Left kidney (tissue), 8 donors: ENCODE results near the gene SOX21. TPM values are rescaled to one million over a fixed set of nuclear protein-coding genes. Genes with fewer than 3 reads are reported as not detected.
"Not testable (repeated sequence)": the region's sequence is repeated elsewhere in the genome, so short reads cannot be mapped to it uniquely, and the experiment has no call there.

Source experiments
- DNase-seq: peaks from one replicate; pipeline ENCODE4 v3.0.0-alpha.2; 2013
- long read RNA-seq, 8 donors: transcript quantifications; one replicate each; lab custom pipeline, GENCODE V29; 2026
- polyA plus RNA-seq: library from polyadenylated mRNA; unstranded; fragments of 120-200 nt; gene quantifications from one replicate; pipeline ENCODE4 v1.2.1, GENCODE V29; 2013; ENCODE audit not compliant: insufficient read length

Gene SOX21
- 0.27 TPM for polyA plus RNA-seq
- long read RNA-seq, donor 1, partial matches to known transcripts, result 0 of 2 reads
- long read RNA-seq, donor 1, other reads (novel, unspliced or antisense), result 0 of 2 reads
- long read RNA-seq, donor 2, partial matches to known transcripts, result 0 of 1 reads
- long read RNA-seq, donor 2, other reads (novel, unspliced or antisense), result 0 of 1 reads
- long read RNA-seq, donor 3, partial matches to known transcripts, result 0 of 1 reads
- long read RNA-seq, donor 3, other reads (novel, unspliced or antisense), result 0 of 1 reads
- long read RNA-seq, donor 4, result 0 reads
- long read RNA-seq, donor 5, result 0 reads
- long read RNA-seq, donor 6, result 0 reads
- long read RNA-seq, donor 7, partial matches to known transcripts, result 0 of 1 reads
- long read RNA-seq, donor 7, other reads (novel, unspliced or antisense), result 0 of 1 reads
- long read RNA-seq, donor 8, result 0 reads

GRCh38 chr13:94712287-94712811 is at the start of gene SOX21:
SOX21 (minus strand) TSS chr13:94712545; CDS start chr13:94712049, 496 bp downstream.
- no peak for DNase-seq

- no peak for DNase-seq
Measured at GRCh38 chr13:94761407-94761806, 49.1 kb upstream of the SOX21 start.

GRCh38 chr13:94759120-94759728 is 46.9 kb upstream of the SOX21 start:
- DNase-seq, result no peak

- no peak for DNase-seq
Measured at GRCh38 chr13:94758436-94758960, 46.2 kb upstream of the SOX21 start.

- no peak for DNase-seq
Measured at GRCh38 chr13:94753327-94753726, 41.0 kb upstream of the SOX21 start.

GRCh38 chr13:94749162-94749561 is 36.8 kb upstream of the SOX21 start:
- no peak for DNase-seq

- DNase-seq, result no peak
Measured at GRCh38 chr13:94739235-94739634, 26.9 kb upstream of the SOX21 start.

- DNase-seq, result no peak
Measured at GRCh38 chr13:94731028-94731427, 18.7 kb upstream of the SOX21 start.

GRCh38 chr13:94729941-94730340 is 17.6 kb upstream of the SOX21 start:
- not testable (repeated sequence) for DNase-seq

- no peak for DNase-seq
Measured at GRCh38 chr13:94726425-94726824, 14.1 kb upstream of the SOX21 start.

GRCh38 chr13:94722609-94723345 is 10.4 kb upstream of the SOX21 start:
- DNase-seq, result no peak

GRCh38 chr13:94718697-94719096 is 6.4 kb upstream of the SOX21 start:
- DNase-seq, result not testable (repeated sequence)

GRCh38 chr13:94717916-94718315 is 5.6 kb upstream of the SOX21 start:
- DNase-seq, result no peak

GRCh38 chr13:94716016-94716415 is 3.7 kb upstream of the SOX21 start:
- DNase-seq, result no peak

- DNase-seq, result no peak
Measured at GRCh38 chr13:94713561-94714182, 1.3 kb upstream of the SOX21 start.

- no peak for DNase-seq
Measured at GRCh38 chr13:94712812-94713560, 641 bp upstream of the SOX21 start.

GRCh38 chr13:94711561-94712286 is 621 bp downstream of the SOX21 start:
- DNase-seq, result no peak

- DNase-seq, result no peak
Measured at GRCh38 chr13:94710881-94711560, 1.3 kb downstream of the SOX21 start.

GRCh38 chr13:94710065-94710781 is 2.1 kb downstream of the SOX21 start:
- no peak for DNase-seq
